Measurements from ENCODE around the gene SPATA12.

Gene SPATA12

GRCh38 chr3:57120451-57121174 lies 60.1 kb downstream of the SPATA12 start:
- no peaks in the 10 kb centered on the region for H3K79me2 ChIP-seq (ENCODE audit: insufficient read depth, low read length)
- H4K20me1 ChIP-seq (ENCODE audit: insufficient read depth, low read length, poor library complexity, severe bottlenecking): no peaks in the 10 kb centered on the region
- H3K9ac ChIP-seq (ENCODE audit: low read depth, low read length, poor library complexity, severe bottlenecking): no peak overlapping the region
- no peak overlapping the region for H2AFZ ChIP-seq (ENCODE audit: low read length)
- no peaks in the 10 kb centered on the region for H3K36me3 ChIP-seq (ENCODE audit: insufficient read depth, low read length)
- TF ChIP-seq, protein P1, sequence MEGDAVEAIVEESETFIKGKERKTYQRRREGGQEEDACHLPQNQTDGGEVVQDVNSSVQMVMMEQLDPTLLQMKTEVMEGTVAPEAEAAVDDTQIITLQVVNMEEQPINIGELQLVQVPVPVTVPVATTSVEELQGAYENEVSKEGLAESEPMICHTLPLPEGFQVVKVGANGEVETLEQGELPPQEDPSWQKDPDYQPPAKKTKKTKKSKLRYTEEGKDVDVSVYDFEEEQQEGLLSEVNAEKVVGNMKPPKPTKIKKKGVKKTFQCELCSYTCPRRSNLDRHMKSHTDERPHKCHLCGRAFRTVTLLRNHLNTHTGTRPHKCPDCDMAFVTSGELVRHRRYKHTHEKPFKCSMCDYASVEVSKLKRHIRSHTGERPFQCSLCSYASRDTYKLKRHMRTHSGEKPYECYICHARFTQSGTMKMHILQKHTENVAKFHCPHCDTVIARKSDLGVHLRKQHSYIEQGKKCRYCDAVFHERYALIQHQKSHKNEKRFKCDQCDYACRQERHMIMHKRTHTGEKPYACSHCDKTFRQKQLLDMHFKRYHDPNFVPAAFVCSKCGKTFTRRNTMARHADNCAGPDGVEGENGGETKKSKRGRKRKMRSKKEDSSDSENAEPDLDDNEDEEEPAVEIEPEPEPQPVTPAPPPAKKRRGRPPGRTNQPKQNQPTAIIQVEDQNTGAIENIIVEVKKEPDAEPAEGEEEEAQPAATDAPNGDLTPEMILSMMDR (conservative IDR thresholded peaks at IDR 0.05; ENCODE audit: low read length): no peak
- no peak for TF ChIP-seq EZH2phosphoT487 (IDR thresholded peaks at IDR 0.05; ENCODE audit: borderline replicate concordance)
- H3K9me3 ChIP-seq (ENCODE audit: insufficient read depth, low read depth, low read length): no peaks in the 10 kb centered on the region
- no peak overlapping the region for H3K4me2 ChIP-seq (ENCODE audit: low read depth, low read length, poor library complexity, severe bottlenecking)
- H3K27me3 ChIP-seq (ENCODE audit: insufficient read depth, low read length, poor library complexity, severe bottlenecking): no peaks in the 10 kb centered on the region
- no peaks in the 10 kb centered on the region for H3K9me2 ChIP-seq (replicated peaks; ENCODE audit: low read depth, low read length)
- no peaks in the 10 kb centered on the region for H3F3A ChIP-seq (ENCODE audit: low read depth)
- H3K4me3 ChIP-seq (ENCODE audit: low read length, poor library complexity, severe bottlenecking): no peak overlapping the region
- H3K4me1 ChIP-seq (ENCODE audit: insufficient read depth, low read length, poor library complexity, severe bottlenecking): peaks cover 7% of the 10 kb centered on the region
